WTC11 (cell line): Measurements from ENCODE around the gene CHD9NB. TPM values are rescaled to one million over a fixed set of nuclear protein-coding genes. Genes with fewer than 3 reads are reported as not detected.

Experiments
- ATAC-seq: fragments of 200-7000 bp; cut with Tn5 transposase; 2 replicates; pipeline ENCODE4 v1.10.0; 2021; ENCODE audit warnings: mild to moderate bottlenecking, moderate library complexity
- CTCF ChIA-PET: fragments of 300-600 bp; sonication (Branson Sonifier 250); formaldehyde crosslinking; loops from one replicate; lab custom pipeline; 2021; ENCODE audit warnings: antibody characterized with exemption; lab: Charles Lee
- POLR2A ChIA-PET: fragments of 350-600 bp; sonication (Branson Sonifier 250); formaldehyde crosslinking; loops from one replicate; lab custom pipeline; 2021; ENCODE audit warnings: antibody characterized with exemption; lab: Charles Lee
- DNase-seq: peaks from one replicate; pipeline ENCODE4 v3.0.0; 2021; ENCODE audit warnings: low spot score
- H3K27ac Mint-ChIP-seq: 2 replicates; pipeline ENCODE4 v1.8.0; 2021; ENCODE audit warnings: mixed read lengths
- H3K27me3 Mint-ChIP-seq: 2 replicates; pipeline ENCODE4 v1.8.0; 2021; ENCODE audit warnings: low read depth, mild to moderate bottlenecking, moderate library complexity, mixed read lengths
- H3K36me3 Mint-ChIP-seq: 2 replicates; pipeline ENCODE4 v1.8.0; 2021; ENCODE audit warnings: mixed read lengths
- H3K4me1 Mint-ChIP-seq: 2 replicates; pipeline ENCODE4 v1.8.0; 2022; ENCODE audit warnings: mixed read lengths
- H3K4me3 Mint-ChIP-seq: 2 replicates; pipeline ENCODE4 v1.8.0; 2021; ENCODE audit warnings: mild to moderate bottlenecking, moderate library complexity, mixed read lengths
- H3K9me3 Mint-ChIP-seq: 2 replicates; pipeline ENCODE4 v1.8.0; 2021; ENCODE audit warnings: mixed read lengths
- FOXP4 ChIP-seq: sonication (generic); formaldehyde crosslinking; IDR thresholded peaks from 2 replicates; pipeline ENCODE4 v1.8.0; 2022; ENCODE audit warnings: mild to moderate bottlenecking, missing genetic modification reagents
- KAT7 ChIP-seq: sonication (generic); formaldehyde crosslinking; IDR thresholded peaks from 2 replicates; pipeline ENCODE4 v1.8.1; 2023; ENCODE audit warnings: missing genetic modification reagents, mild to moderate bottlenecking, borderline replicate concordance
- MYBL2 ChIP-seq: sonication (generic); formaldehyde crosslinking; IDR thresholded peaks from 2 replicates; pipeline ENCODE4 v1.8.1; 2023; ENCODE audit warnings: mild to moderate bottlenecking, moderate library complexity, missing genetic modification reagents
- NR1H2 ChIP-seq: sonication (generic); formaldehyde crosslinking; IDR thresholded peaks from 2 replicates; pipeline ENCODE4 v1.9.0; 2021; ENCODE audit warnings: mild to moderate bottlenecking, moderate library complexity, missing genetic modification reagents
- ZNF671 ChIP-seq: fragments of 250-450 bp; sonication (Bioruptor Pico); IDR thresholded peaks from 2 replicates; pipeline ENCODE4 v1.8.0; 2021; ENCODE audit warnings: mild to moderate bottlenecking
- total RNA-seq: library from RNA; stranded (reverse); gene quantifications from 3 replicates; pipeline ENCODE4 v1.2.3, GENCODE V29; 2021
- TF ChIP-seq, protein P1 (sequence below): sonication (generic); formaldehyde crosslinking; IDR thresholded peaks from 2 replicates; pipeline ENCODE4 v1.8.0; 2023; ENCODE audit warnings: missing genetic modification reagents
- TF ChIP-seq, protein P2 (sequence below): sonication (generic); formaldehyde crosslinking; IDR thresholded peaks from 2 replicates; pipeline ENCODE4 v1.8.1; 2022; ENCODE audit warnings: mild to moderate bottlenecking, moderate library complexity, missing genetic modification reagents
- TF ChIP-seq, protein P3 (sequence below): sonication (generic); formaldehyde crosslinking; IDR thresholded peaks from 2 replicates; pipeline ENCODE4 v1.8.0; 2022; ENCODE audit warnings: mild to moderate bottlenecking, missing genetic modification reagents
- TF ChIP-seq, protein P4 (sequence below): sonication (generic); formaldehyde crosslinking; conservative IDR thresholded peaks from 2 replicates; pipeline ENCODE4 v1.8.1; 2023; ENCODE audit warnings: mild to moderate bottlenecking, low read depth, missing genetic modification reagents, moderate library complexity
- TF ChIP-seq, protein P5 (sequence below): sonication (generic); formaldehyde crosslinking; IDR thresholded peaks from 2 replicates; pipeline ENCODE4 v1.8.1; 2023; ENCODE audit warnings: mild to moderate bottlenecking, missing genetic modification reagents, moderate library complexity

The CHD9NB gene
- total RNA-seq, 1 experiment from 2014 or later: 3.5 TPM

- TF ChIP-seq, protein P1, sequence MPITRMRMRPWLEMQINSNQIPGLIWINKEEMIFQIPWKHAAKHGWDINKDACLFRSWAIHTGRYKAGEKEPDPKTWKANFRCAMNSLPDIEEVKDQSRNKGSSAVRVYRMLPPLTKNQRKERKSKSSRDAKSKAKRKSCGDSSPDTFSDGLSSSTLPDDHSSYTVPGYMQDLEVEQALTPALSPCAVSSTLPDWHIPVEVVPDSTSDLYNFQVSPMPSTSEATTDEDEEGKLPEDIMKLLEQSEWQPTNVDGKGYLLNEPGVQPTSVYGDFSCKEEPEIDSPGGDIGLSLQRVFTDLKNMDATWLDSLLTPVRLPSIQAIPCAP (CRISPR knock-in tag): no peak
- no peak for TF ChIP-seq FOXP4 (CRISPR knock-in tag)
- TF ChIP-seq KAT7 (CRISPR knock-in tag): no peak
- TF ChIP-seq, protein P2, sequence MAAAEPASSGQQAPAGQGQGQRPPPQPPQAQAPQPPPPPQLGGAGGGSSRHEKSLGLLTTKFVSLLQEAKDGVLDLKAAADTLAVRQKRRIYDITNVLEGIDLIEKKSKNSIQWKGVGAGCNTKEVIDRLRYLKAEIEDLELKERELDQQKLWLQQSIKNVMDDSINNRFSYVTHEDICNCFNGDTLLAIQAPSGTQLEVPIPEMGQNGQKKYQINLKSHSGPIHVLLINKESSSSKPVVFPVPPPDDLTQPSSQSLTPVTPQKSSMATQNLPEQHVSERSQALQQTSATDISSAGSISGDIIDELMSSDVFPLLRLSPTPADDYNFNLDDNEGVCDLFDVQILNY (CRISPR knock-in tag): no peak
- TF ChIP-seq MYBL2 (CRISPR knock-in tag): no peak
These were observed 34.4 kb upstream of the CHD9NB start (continued) for GRCh38 chr16:53087101-53087500.

DNA sequence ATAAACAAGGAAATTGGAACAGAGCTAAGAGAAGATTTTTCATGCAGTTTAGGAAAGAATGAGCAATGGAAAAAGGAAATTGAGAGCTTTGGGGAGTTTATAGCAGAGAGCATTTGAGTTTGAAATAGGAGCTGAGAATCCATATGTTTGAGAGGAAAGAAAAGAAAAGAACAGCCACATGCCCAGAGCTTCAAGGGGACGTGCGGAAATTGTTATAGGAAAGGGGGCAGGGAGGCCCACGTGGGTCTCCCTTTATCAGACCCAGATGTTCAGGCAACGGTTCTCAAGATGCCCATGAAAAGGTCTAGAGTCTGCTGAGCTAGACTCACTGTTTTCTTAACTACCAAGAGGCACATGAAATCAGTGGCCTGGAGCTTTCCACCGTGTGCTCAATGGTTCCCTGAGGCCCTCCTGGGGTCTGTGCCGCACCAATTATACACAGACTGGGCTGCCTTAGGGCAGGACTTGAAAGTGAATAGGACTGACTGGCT lies 33.3 kb upstream of the CHD9NB start:
- peak overlapping the region; percentile 7; the same call in 1 of the 2 replicates for H3K27ac Mint-ChIP-seq
- TF ChIP-seq, protein P3, sequence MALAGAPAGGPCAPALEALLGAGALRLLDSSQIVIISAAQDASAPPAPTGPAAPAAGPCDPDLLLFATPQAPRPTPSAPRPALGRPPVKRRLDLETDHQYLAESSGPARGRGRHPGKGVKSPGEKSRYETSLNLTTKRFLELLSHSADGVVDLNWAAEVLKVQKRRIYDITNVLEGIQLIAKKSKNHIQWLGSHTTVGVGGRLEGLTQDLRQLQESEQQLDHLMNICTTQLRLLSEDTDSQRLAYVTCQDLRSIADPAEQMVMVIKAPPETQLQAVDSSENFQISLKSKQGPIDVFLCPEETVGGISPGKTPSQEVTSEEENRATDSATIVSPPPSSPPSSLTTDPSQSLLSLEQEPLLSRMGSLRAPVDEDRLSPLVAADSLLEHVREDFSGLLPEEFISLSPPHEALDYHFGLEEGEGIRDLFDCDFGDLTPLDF: no peak
- TF ChIP-seq, protein P4, sequence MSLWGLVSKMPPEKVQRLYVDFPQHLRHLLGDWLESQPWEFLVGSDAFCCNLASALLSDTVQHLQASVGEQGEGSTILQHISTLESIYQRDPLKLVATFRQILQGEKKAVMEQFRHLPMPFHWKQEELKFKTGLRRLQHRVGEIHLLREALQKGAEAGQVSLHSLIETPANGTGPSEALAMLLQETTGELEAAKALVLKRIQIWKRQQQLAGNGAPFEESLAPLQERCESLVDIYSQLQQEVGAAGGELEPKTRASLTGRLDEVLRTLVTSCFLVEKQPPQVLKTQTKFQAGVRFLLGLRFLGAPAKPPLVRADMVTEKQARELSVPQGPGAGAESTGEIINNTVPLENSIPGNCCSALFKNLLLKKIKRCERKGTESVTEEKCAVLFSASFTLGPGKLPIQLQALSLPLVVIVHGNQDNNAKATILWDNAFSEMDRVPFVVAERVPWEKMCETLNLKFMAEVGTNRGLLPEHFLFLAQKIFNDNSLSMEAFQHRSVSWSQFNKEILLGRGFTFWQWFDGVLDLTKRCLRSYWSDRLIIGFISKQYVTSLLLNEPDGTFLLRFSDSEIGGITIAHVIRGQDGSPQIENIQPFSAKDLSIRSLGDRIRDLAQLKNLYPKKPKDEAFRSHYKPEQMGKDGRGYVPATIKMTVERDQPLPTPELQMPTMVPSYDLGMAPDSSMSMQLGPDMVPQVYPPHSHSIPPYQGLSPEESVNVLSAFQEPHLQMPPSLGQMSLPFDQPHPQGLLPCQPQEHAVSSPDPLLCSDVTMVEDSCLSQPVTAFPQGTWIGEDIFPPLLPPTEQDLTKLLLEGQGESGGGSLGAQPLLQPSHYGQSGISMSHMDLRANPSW: no peak
- TF ChIP-seq ZNF671 (CRISPR knock-in tag): no peak
- TF ChIP-seq NR1H2 (CRISPR knock-in tag): no peak
- TF ChIP-seq, all 79 proteins: peak for 0
- ChIA-PET CTCF (interaction anchor here (1.2 to 1.7 kb wide), 2 partner anchors 31 to 44 kb away, joined by 3 to 6 read pairs; partner anchors contain the start of gene CHD9), POLR2A (interaction anchor here (0.7 to 2.1 kb wide), 2 partner anchors 13 to 257 kb away, joined by 4 to 7 read pairs; no protein-coding TSS in a partner anchor)
- Mint-ChIP-seq H3K9me3 (no peaks in the 10 kb centered on the region), H3K27me3 (no peaks in the 10 kb centered on the region), H3K36me3 (no peaks in the 10 kb centered on the region), H3K4me1 (peaks cover 72% of the 10 kb centered on the region), H3K4me3 (no peak overlapping the region)
- ATAC-seq: peak; percentile 27
- DNase-seq: no peak

DNA sequence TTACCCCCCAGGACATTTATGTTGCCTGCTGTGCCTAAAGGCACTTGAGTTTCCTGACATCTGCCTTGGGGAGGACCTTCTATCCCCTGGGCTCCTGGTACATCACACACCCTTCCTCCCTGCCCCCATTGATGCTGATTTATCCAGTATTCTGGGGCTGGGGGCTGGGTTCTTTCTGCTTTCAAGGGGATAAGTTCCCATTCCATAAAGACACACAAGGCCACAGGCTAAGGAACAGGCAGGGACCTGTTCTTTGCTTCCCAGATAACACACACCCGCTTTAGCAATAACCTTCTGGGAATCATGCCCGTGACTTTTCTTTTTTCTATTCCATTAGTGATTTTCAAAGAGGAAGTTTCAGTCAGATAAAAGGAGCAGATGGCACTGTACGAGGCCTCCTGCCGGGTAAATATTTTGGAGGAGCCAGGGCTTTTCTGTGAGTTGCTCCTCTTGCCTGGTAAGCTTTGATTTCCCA lies 32.7 kb upstream of the CHD9NB start:
- TF ChIP-seq, protein P5, sequence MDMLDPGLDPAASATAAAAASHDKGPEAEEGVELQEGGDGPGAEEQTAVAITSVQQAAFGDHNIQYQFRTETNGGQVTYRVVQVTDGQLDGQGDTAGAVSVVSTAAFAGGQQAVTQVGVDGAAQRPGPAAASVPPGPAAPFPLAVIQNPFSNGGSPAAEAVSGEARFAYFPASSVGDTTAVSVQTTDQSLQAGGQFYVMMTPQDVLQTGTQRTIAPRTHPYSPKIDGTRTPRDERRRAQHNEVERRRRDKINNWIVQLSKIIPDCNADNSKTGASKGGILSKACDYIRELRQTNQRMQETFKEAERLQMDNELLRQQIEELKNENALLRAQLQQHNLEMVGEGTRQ (CRISPR knock-in tag): no peak
- no peak for ATAC-seq
- H3K4me1 Mint-ChIP-seq: peaks cover 72% of the 10 kb centered on the region
- H3K27ac Mint-ChIP-seq: peak overlapping the region; percentile 7; the same call in 1 of the 2 replicates
- CTCF ChIA-PET: interaction anchor here (0.8 to 1.7 kb wide), 3 partner anchors 14 to 45 kb away, joined by 3 to 6 read pairs (median 3); partner anchors contain the start of gene CHD9
- no peak overlapping the region for H3K4me3 Mint-ChIP-seq
- no peak for DNase-seq
- no peaks in the 10 kb centered on the region for H3K36me3 Mint-ChIP-seq
- no peaks in the 10 kb centered on the region for H3K27me3 Mint-ChIP-seq
- POLR2A ChIA-PET: interaction anchor here (0.7 to 2.1 kb wide), 2 partner anchors 14 to 257 kb away, joined by 4 to 7 read pairs; no protein-coding TSS in a partner anchor
- no peaks in the 10 kb centered on the region for H3K9me3 Mint-ChIP-seq
